GM23338 (cell line): ENCODE data around the gene IFNA16. TPM values are rescaled to one million over a fixed set of nuclear protein-coding genes. Genes with fewer than 3 reads are reported as not detected.

Experiments used
- ATAC-seq: fragments of 200-7000 bp; cut with Tn5 transposase; 3 replicates; pipeline ENCODE4 v1.9.1; 2020
- DNase-seq: peaks from one replicate; pipeline ENCODE4 v3.0.0-alpha.2; 2015; ENCODE audit warnings: low spot score
- H2AFZ ChIP-seq: fragments of 200-600 bp; sonication (generic); 2 replicates; pipeline ENCODE4 v1.8.0; 2016; ENCODE audit warnings: antibody characterized with exemption, mild to moderate bottlenecking, moderate library complexity
- H3F3A ChIP-seq: fragments of 200-600 bp; sonication (generic); replicated peaks from 2 replicates; pipeline ENCODE4 v1.8.0; 2017; ENCODE audit warnings: antibody characterized with exemption, mixed run types, low read depth
- H3K27ac ChIP-seq: fragments of 200-600 bp; sonication (generic); 2 replicates; pipeline ENCODE4 v1.6.1; 2016; ENCODE audit warnings: low read depth
- H3K27me3 ChIP-seq: fragments of 200-600 bp; sonication (generic); 2 replicates; pipeline ENCODE4 v1.8.0; 2016; ENCODE audit warnings: mild to moderate bottlenecking, mixed run types, moderate library complexity; ENCODE audit not compliant: insufficient read depth
- H3K36me3 ChIP-seq: fragments of 200-600 bp; sonication (generic); 2 replicates; pipeline ENCODE4 v1.8.0; 2016; ENCODE audit warnings: mild to moderate bottlenecking; ENCODE audit not compliant: insufficient read depth
- H3K4me1 ChIP-seq: fragments of 200-600 bp; sonication (generic); 2 replicates; pipeline ENCODE4 v1.8.0; 2016; ENCODE audit warnings: mild to moderate bottlenecking, moderate library complexity; ENCODE audit not compliant: insufficient read depth
- H3K4me2 ChIP-seq: fragments of 200-600 bp; sonication (generic); 2 replicates; pipeline ENCODE4 v1.7.1; 2017; ENCODE audit warnings: mixed run types
- H3K4me3 ChIP-seq: fragments of 200-600 bp; sonication (generic); 2 replicates; pipeline ENCODE4 v1.6.1; 2016; ENCODE audit warnings: mixed run types
- H3K79me2 ChIP-seq: fragments of 200-600 bp; sonication (generic); replicated peaks from 2 replicates; pipeline ENCODE4 v1.8.0; 2017; ENCODE audit warnings: mild to moderate bottlenecking; ENCODE audit not compliant: insufficient read depth
- H3K9me2 ChIP-seq: fragments of 200-600 bp; sonication (generic); 2 replicates; pipeline ENCODE4 v1.8.0; 2017; ENCODE audit not compliant: insufficient read depth
- H4K20me1 ChIP-seq: fragments of 200-600 bp; sonication (generic); replicated peaks from 2 replicates; pipeline ENCODE4 v1.8.0; 2017; ENCODE audit warnings: mild to moderate bottlenecking; ENCODE audit not compliant: insufficient read depth
- H3K27ac Mint-ChIP-seq: 2 replicates; pipeline ENCODE4 v1.8.0; 2020; ENCODE audit warnings: inconsistent platforms, mild to moderate bottlenecking, moderate library complexity, mixed read lengths
- H3K27me3 Mint-ChIP-seq: 3 replicates; pipeline ENCODE4 v1.8.0; 2022; ENCODE audit warnings: low read depth, mild to moderate bottlenecking, moderate library complexity, mixed read lengths, inconsistent platforms; ENCODE audit not compliant: insufficient read depth, poor library complexity
- H3K36me3 Mint-ChIP-seq: 3 replicates; pipeline ENCODE4 v1.8.0; 2021; ENCODE audit warnings: low read depth, mild to moderate bottlenecking, inconsistent platforms, moderate library complexity, mixed read lengths
- H3K4me1 Mint-ChIP-seq: 3 replicates; pipeline ENCODE4 v1.8.0; 2020; ENCODE audit warnings: mild to moderate bottlenecking, inconsistent platforms, mixed read lengths
- H3K4me3 Mint-ChIP-seq: 3 replicates; pipeline ENCODE4 v1.8.0; 2021; ENCODE audit warnings: moderate library complexity, mild to moderate bottlenecking, inconsistent platforms, mixed read lengths
- H3K9me3 Mint-ChIP-seq: 3 replicates; pipeline ENCODE4 v1.8.0; 2020; ENCODE audit warnings: moderate library complexity, mild to moderate bottlenecking, inconsistent platforms, mixed read lengths
- CREB1 ChIP-seq: fragments of 250-450 bp; sonication (Bioruptor Pico); IDR thresholded peaks from 2 replicates; pipeline ENCODE4 v1.5.0; 2020; ENCODE audit warnings: low read depth, mild to moderate bottlenecking, moderate library complexity
- CTCF ChIP-seq, 2 experiments: fragments of 200-600 bp in 1 of 2; sonication (generic) in 1 of 2; conservative IDR thresholded peaks; 2 replicates each; pipeline versions ENCODE4 v1.5.1 to v1.6.1; 2016 to 2017; ENCODE audit warnings: antibody characterized with exemption in 2 of 2, low read depth in 2 of 2, mild to moderate bottlenecking in 2 of 2, moderate library complexity in 1 of 2
- ETS1 ChIP-seq: IDR thresholded peaks from 2 replicates; pipeline ENCODE4 v1.6.1; 2016; ENCODE audit warnings: antibody characterized with exemption
- EZH2 ChIP-seq: fragments of 200-600 bp; sonication (generic); IDR thresholded peaks from one replicate; pipeline ENCODE4 v1.8.0; 2017; ENCODE audit warnings: antibody characterized with exemption, mild to moderate bottlenecking, low read depth; ENCODE audit not compliant: unreplicated experiment
- EZH2phosphoT487 ChIP-seq: fragments of 200-600 bp; sonication (generic); IDR thresholded peaks from one replicate; pipeline ENCODE4 v1.8.1; 2018; ENCODE audit warnings: antibody characterized with exemption; ENCODE audit not compliant: unreplicated experiment
- JUNB ChIP-seq: IDR thresholded peaks from one replicate; pipeline ENCODE4 v1.6.1; 2016; ENCODE audit warnings: antibody characterized with exemption; ENCODE audit not compliant: unreplicated experiment
- NANOG ChIP-seq: IDR thresholded peaks from 2 replicates; pipeline ENCODE4 v1.6.1; 2016; ENCODE audit warnings: antibody characterized with exemption, borderline replicate concordance
- POLR2AphosphoS5 ChIP-seq: IDR thresholded peaks from 2 replicates; pipeline ENCODE4 v1.6.1; 2016; ENCODE audit warnings: antibody characterized with exemption, low read depth
- REST ChIP-seq: IDR thresholded peaks from one replicate; pipeline ENCODE4 v1.6.1; 2018; ENCODE audit warnings: antibody characterized with exemption; ENCODE audit not compliant: unreplicated experiment
- STAT1 ChIP-seq: IDR thresholded peaks from one replicate; pipeline ENCODE4 v1.6.1; 2016; ENCODE audit warnings: antibody characterized with exemption; ENCODE audit not compliant: unreplicated experiment
- ZNF114 ChIP-seq: fragments of 250-450 bp; sonication (Bioruptor Pico); IDR thresholded peaks from 2 replicates; pipeline ENCODE4 v1.5.0; 2020; ENCODE audit warnings: mild to moderate bottlenecking, moderate library complexity
- ZNF331 ChIP-seq: fragments of 250-450 bp; sonication (Bioruptor Pico); IDR thresholded peaks from 2 replicates; pipeline ENCODE4 v1.5.0; 2020; ENCODE audit warnings: low read depth, mild to moderate bottlenecking, moderate library complexity
- ZNF462 ChIP-seq: fragments of 250-450 bp; sonication (Bioruptor Pico); IDR thresholded peaks from 2 replicates; pipeline ENCODE4 v1.5.0; 2020; ENCODE audit warnings: mild to moderate bottlenecking, moderate library complexity
- polyA plus RNA-seq: library from polyadenylated mRNA; unstranded; fragments of >200 nt; fragmentation: Nextera tagmentation; extraction: Ambion mirVana; gene quantifications from 2 replicates; pipeline ENCODE4 v1.2.1, GENCODE V29; 2016
- total RNA-seq: library from RNA; depleted of rRNA; stranded (reverse); fragments of >200 nt; shearing (Covaris generic); gene quantifications from 2 replicates; pipeline ENCODE4 v1.2.3, GENCODE V29; 2014

The IFNA16 gene
- total and polyA plus RNA-seq, 2 experiments from 2014 or later: not detected

DNA sequence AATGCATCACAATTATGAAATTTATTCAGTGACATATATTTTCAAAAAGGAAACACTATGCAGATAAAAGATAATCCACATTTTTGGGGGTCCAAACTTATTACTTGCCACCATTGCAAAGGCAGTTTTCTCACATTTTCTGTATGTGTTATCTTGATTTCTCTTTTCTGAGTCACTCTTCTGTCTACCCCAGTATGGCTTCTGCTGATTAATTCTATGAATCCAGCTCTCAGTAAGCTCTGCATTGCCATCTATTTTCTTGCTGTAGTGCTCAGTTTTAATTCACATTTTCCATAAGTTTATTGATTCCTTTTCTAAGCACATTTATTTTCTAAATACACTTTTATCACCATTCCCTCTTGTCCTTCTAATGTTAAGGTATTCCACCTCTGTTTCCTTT, 11.9 kb downstream of the IFNA16 start:
- H3K36me3 ChIP-seq: no peaks in the 10 kb centered on the region
- TF ChIP-seq EZH2: no peak
- TF ChIP-seq POLR2AphosphoS5: no peak
- no peak for TF ChIP-seq CREB1 (CRISPR knock-in tag)
- TF ChIP-seq REST: no peak
- no peak for TF ChIP-seq STAT1
- no peak for TF ChIP-seq ZNF462
- TF ChIP-seq CTCF (conservative IDR thresholded peaks at IDR 0.05; ENCODE audit: low read depth in 2 of 2): no peak
- TF ChIP-seq NANOG: no peak
- no peak for TF ChIP-seq ZNF331
- no peak for TF ChIP-seq JUNB
- TF ChIP-seq ETS1: no peak
- TF ChIP-seq ZNF114 (CRISPR knock-in tag): no peak
- no peak for TF ChIP-seq EZH2phosphoT487
- no peaks in the 10 kb centered on the region for H3F3A ChIP-seq
- no peak overlapping the region for H3K4me2 ChIP-seq
- Mint-ChIP-seq H3K27ac (no peak overlapping the region), H3K36me3 (no peaks in the 10 kb centered on the region), H3K4me1 (no peaks in the 10 kb centered on the region), H3K9me3 (peaks cover 4% of the 10 kb centered on the region; the same call in 2 of the 3 replicates), H3K27me3 (no peaks in the 10 kb centered on the region), H3K4me3 (no peak overlapping the region)
- no peaks in the 10 kb centered on the region for H3K27me3 ChIP-seq
- DNase-seq (no peak), ATAC-seq (no peak)
- H3K27ac ChIP-seq: no peak overlapping the region
- no peak overlapping the region for H3K4me3 ChIP-seq
- H3K4me1 ChIP-seq: no peaks in the 10 kb centered on the region
- H3K9me2 ChIP-seq: no peaks in the 10 kb centered on the region
- H2AFZ ChIP-seq: no peak overlapping the region
- no peaks in the 10 kb centered on the region for H4K20me1 ChIP-seq
- H3K79me2 ChIP-seq: no peaks in the 10 kb centered on the region
